SH-SY5Y (cell line): Measurements from ENCODE around the gene CNOT11.

Source experiments
- GATA2 ChIP-seq: IDR thresholded peaks from 2 replicates; pipeline ENCODE4 v1.6.1; 2011; ENCODE audit warnings: mild to moderate bottlenecking, low read depth, low read length
- GATA3 ChIP-seq: IDR thresholded peaks from 2 replicates; pipeline ENCODE4 v1.6.1; 2011; ENCODE audit warnings: low read depth, mild to moderate bottlenecking, low read length, moderate library complexity

CNOT11 gene

DNA sequence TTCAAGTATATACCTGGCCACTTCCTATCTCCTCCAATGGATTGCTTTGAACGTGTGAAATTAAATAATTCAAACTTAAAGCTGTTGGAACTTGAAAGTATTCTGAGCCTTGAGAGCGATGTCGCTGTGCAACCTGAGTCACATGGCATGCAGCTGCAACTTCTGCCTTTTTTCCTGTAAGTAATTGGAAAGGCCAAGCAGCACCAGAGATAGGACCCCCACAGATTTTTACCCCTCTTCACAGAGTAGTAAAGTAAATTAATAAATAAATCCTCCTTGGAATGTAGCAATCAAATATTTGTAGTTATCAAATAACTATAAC lies 59.0 kb downstream of the CNOT11 start:
- TF ChIP-seq GATA3 (no peak), GATA2 (no peak)
